GM12878 (cell line): Measurements from ENCODE around the gene DDX54. TPM values are rescaled to one million over a fixed set of nuclear protein-coding genes. Genes with fewer than 3 reads are reported as not detected.

Source experiments
- ATAC-seq: fragments of 200-7000 bp; cut with Tn5 transposase; 3 replicates; pipeline ENCODE4 v1.9.1; 2020; ENCODE audit warnings: mild to moderate bottlenecking, moderate library complexity
- BruUV-seq: library from RNA; stranded (reverse); fragments of 400-500 nt; replicated peaks from 2 replicates; lab custom pipeline; 2021; lab: Mats Ljungman, UMichigan
- CTCF ChIA-PET: fragments of 300-600 bp; sonication (Branson Sonifier 250); formaldehyde crosslinking; extraction: SDS; loops from one replicate; lab custom pipeline; 2021; ENCODE audit warnings: inconsistent platforms; lab: Yijun Ruan, JAX
- POLR2A ChIA-PET: fragments of 350-600 bp; formaldehyde crosslinking; extraction: SDS; loops from one replicate; lab custom pipeline; 2021; ENCODE audit warnings: inconsistent platforms; lab: Charles Lee
- RAD21 ChIA-PET: fragments of 300-600 bp; sonication (Branson Sonifier 250); formaldehyde crosslinking; loops from one replicate; lab custom pipeline; 2023; ENCODE audit warnings: antibody characterized with exemption; ENCODE audit not compliant: unreplicated experiment; lab: Charles Lee
- SMC1A ChIA-PET: fragments of 300-600 bp; sonication (Branson Sonifier 250); formaldehyde crosslinking; loops from one replicate; lab custom pipeline; 2023; ENCODE audit not compliant: unreplicated experiment, uncharacterized antibody; lab: Charles Lee
- DNase-seq: peaks from one replicate; pipeline ENCODE4 v3.0.0-alpha.2; 2011; ENCODE audit warnings: low read depth, low spot score
- FAIRE-seq: peaks from 3 replicates; lab custom pipeline; 2011; peaks lifted over from hg19 to GRCh38; lab: Jason Lieb, UNC
- H2AFZ ChIP-seq: 2 replicates; pipeline ENCODE4 v1.6.0; 2011; ENCODE audit warnings: low read depth, low read length, control low read depth; ENCODE audit not compliant: control insufficient read depth
- H3K27ac ChIP-seq: 2 replicates; pipeline ENCODE4 v1.5.1; 2011; ENCODE audit warnings: control low read depth; ENCODE audit not compliant: control insufficient read depth, insufficient read depth
- H3K27me3 ChIP-seq, 2 experiments: replicated peaks in 1 of 2; 2 replicates each; pipeline versions ENCODE4 v1.6.0 to v1.6.1; 2011; ENCODE audit warnings: low read length in 1 of 2; ENCODE audit not compliant: control insufficient read depth in 2 of 2, insufficient read depth in 2 of 2
- H3K36me3 ChIP-seq, 2 experiments: 2 replicates each; pipeline ENCODE4 v1.5.1; 2011; ENCODE audit warnings: low read length in 1 of 2; ENCODE audit not compliant: control insufficient read depth in 2 of 2, insufficient read depth in 2 of 2
- H3K4me1 ChIP-seq: 2 replicates; pipeline ENCODE4 v1.6.1; 2011; ENCODE audit warnings: mild to moderate bottlenecking, low read length, moderate library complexity, mixed read lengths; ENCODE audit not compliant: control insufficient read depth, insufficient read depth
- H3K4me2 ChIP-seq: 2 replicates; pipeline ENCODE4 v1.6.0; 2011; ENCODE audit warnings: control low read depth; ENCODE audit not compliant: control insufficient read depth, insufficient read depth
- H3K4me3 ChIP-seq: fragments of 200-600 bp; sonication (generic); 2 replicates; pipeline ENCODE4 v1.5.1; 2016
- H3K79me2 ChIP-seq: 2 replicates; pipeline ENCODE4 v1.6.0; 2011; ENCODE audit warnings: low read length; ENCODE audit not compliant: control insufficient read depth, insufficient read depth
- H3K9ac ChIP-seq: 2 replicates; pipeline ENCODE4 v1.8.0; 2011; ENCODE audit warnings: low read length, control low read depth, mixed read lengths; ENCODE audit not compliant: control insufficient read depth, insufficient read depth
- H3K9me3 ChIP-seq: replicated peaks from 3 replicates; pipeline ENCODE4 v1.5.1; 2011; ENCODE audit warnings: mild to moderate bottlenecking, low read length; ENCODE audit not compliant: control insufficient read depth, insufficient read depth
- H4K20me1 ChIP-seq: 2 replicates; pipeline ENCODE4 v1.6.0; 2011; ENCODE audit not compliant: control insufficient read depth, insufficient read depth
- BACH1 ChIP-seq: fragments of 450-650 bp; IDR thresholded peaks from 2 replicates; pipeline ENCODE4 v1.6.1; 2017; ENCODE audit warnings: mild to moderate bottlenecking, borderline replicate concordance
- CHD1 ChIP-seq: IDR thresholded peaks from 2 replicates; pipeline ENCODE4 v1.6.1; 2012; ENCODE audit warnings: low read depth, low read length, improper control_type of control experiment
- ETV6 ChIP-seq, 2 experiments: fragments of 450-650 bp in 1 of 2; IDR thresholded peaks in 1 of 2; conservative IDR thresholded peaks in 1 of 2; 2 replicates each; pipeline ENCODE4 v1.6.1; 2014; ENCODE audit warnings: antibody characterized with exemption in 1 of 2, borderline replicate concordance in 1 of 2, low read depth in 1 of 2, mild to moderate bottlenecking in 1 of 2, moderate library complexity in 1 of 2
- NBN ChIP-seq: fragments of 450-650 bp; IDR thresholded peaks from 2 replicates; pipeline ENCODE4 v1.6.1; 2016
- SIN3A ChIP-seq: IDR thresholded peaks from 2 replicates; pipeline ENCODE4 v1.6.1; 2012; ENCODE audit warnings: low read depth, low read length, improper control_type of control experiment
- WGBS: methylation state at CpG from one replicate; pipeline ENCODE4 v1.1.6; 2016; ENCODE audit warnings: low lambda C conversion rate; ENCODE audit not compliant: insufficient replicate concordance, insufficient coverage; ENCODE audit errors: missing lambda C conversion rate; 5-methylcytosine and 5-hydroxymethylcytosine counted together
- in situ Hi-C: fragments of 300-500 bp; cut with MboI; formaldehyde crosslinking; loops from 9 replicates; pipeline ENCODE4 v1.14.3; 2018; ENCODE audit warnings: mixed read lengths
- intact Hi-C: fragments of 100-400 bp; cut with micrococcal nuclease; formaldehyde crosslinking; loops from one replicate; pipeline ENCODE4 v1.14.2; 2022; ENCODE audit not compliant: unreplicated experiment
- polyA plus RNA-seq, 11 experiments: library from polyadenylated mRNA; depleted of rRNA in 4 of 11; unstranded in 6 of 11; stranded (reverse) in 5 of 11; fragments of >200 nt; fragmentation: Nextera tagmentation in 4 of 11; fragmentation: Illumina TruSeq in 1 of 11; extraction: Ambion mirVana in 4 of 11; extraction: Trizol in 1 of 11; gene quantifications; 1 replicate in 1 of 11; 2 replicates in 10 of 11; pipeline versions ENCODE4 v1.2.1 to v1.2.3, GENCODE V29; 2011 to 2016; ENCODE audit warnings: inconsistent platforms in 2 of 11, missing spikeins in 2 of 11, low read depth in 1 of 11
- total RNA-seq, 4 experiments: library from RNA; depleted of rRNA in 3 of 4; stranded (reverse); fragments of >200 nt in 3 of 4; fragmentation: Illumina TruSeq in 1 of 4; extraction: Trizol in 1 of 4; gene quantifications; 2 replicates each; pipeline versions ENCODE4 v1.2.1 to v1.2.3, GENCODE V29; 2013 to 2021
- TF ChIP-seq, protein P1 (sequence below): IDR thresholded peaks from 2 replicates; pipeline ENCODE4 v1.6.1; 2012; ENCODE audit warnings: mild to moderate bottlenecking, low read depth, low read length

DDX54 gene
- total and polyA plus RNA-seq, 10 of the 15 experiments (the other 5 are each of a cell fraction or from before 2014, with no cell fraction given), result 1.9 to 115 (median 56.3) TPM

GRCh38 chr12:113201187-113202177 lies 16.2 kb upstream of the DDX54 start:
- Histone ChIP-seq H3K4me2 (no peak overlapping the region), H3K9me3 (no peaks in the 10 kb centered on the region), H3K4me1 (peaks cover 14% of the 10 kb centered on the region), H3K4me3 (no peak overlapping the region), H4K20me1 (no peaks in the 10 kb centered on the region), H3K27ac (no peak overlapping the region), H3K36me3 (no peaks in the 10 kb centered on the region), H3K27me3 (no peaks in the 10 kb centered on the region), H3K9ac (no peak overlapping the region), H2AFZ (no peak overlapping the region), H3K79me2 (no peaks in the 10 kb centered on the region)
- RAD21 ChIA-PET, result no interaction called here
- in situ Hi-C loops (loop anchor here (25.0 kb wide), 1 partner anchor 1764 kb away; no protein-coding TSS in a partner anchor), intact Hi-C loops (no loop called here)
- 84% methylated on average over 14 of the region's 14 CpGs for WGBS
- SMC1A ChIA-PET, result interaction anchor here (6.1 kb wide), 1 partner anchor 21 kb away, joined by 50 read pairs; the partner anchor contains the start of gene TPCN1
- DNase-seq, result no peak
- FAIRE-seq, result no peak
- POLR2A ChIA-PET, result no interaction called here
- CTCF ChIA-PET, result interaction anchor here (3.5 kb wide), 1 partner anchor 16 kb away, joined by 15 read pairs; the partner anchor contains the start of genes DDX54 and RITA1
- ATAC-seq, result no peak
- BruUV-seq, result no TSS peak
- TF ChIP-seq BACH1 (no peak), CHD1 (no peak), NBN (no peak), SIN3A (no peak), ETV6 (conservative IDR thresholded peaks at IDR 0.05 in 1 of 2, IDR thresholded peaks at IDR 0.05 in 1 of 2; ENCODE audit: borderline replicate concordance in 1 of 2, low read depth in 1 of 2) (no peak)
- TF ChIP-seq, protein P1, sequence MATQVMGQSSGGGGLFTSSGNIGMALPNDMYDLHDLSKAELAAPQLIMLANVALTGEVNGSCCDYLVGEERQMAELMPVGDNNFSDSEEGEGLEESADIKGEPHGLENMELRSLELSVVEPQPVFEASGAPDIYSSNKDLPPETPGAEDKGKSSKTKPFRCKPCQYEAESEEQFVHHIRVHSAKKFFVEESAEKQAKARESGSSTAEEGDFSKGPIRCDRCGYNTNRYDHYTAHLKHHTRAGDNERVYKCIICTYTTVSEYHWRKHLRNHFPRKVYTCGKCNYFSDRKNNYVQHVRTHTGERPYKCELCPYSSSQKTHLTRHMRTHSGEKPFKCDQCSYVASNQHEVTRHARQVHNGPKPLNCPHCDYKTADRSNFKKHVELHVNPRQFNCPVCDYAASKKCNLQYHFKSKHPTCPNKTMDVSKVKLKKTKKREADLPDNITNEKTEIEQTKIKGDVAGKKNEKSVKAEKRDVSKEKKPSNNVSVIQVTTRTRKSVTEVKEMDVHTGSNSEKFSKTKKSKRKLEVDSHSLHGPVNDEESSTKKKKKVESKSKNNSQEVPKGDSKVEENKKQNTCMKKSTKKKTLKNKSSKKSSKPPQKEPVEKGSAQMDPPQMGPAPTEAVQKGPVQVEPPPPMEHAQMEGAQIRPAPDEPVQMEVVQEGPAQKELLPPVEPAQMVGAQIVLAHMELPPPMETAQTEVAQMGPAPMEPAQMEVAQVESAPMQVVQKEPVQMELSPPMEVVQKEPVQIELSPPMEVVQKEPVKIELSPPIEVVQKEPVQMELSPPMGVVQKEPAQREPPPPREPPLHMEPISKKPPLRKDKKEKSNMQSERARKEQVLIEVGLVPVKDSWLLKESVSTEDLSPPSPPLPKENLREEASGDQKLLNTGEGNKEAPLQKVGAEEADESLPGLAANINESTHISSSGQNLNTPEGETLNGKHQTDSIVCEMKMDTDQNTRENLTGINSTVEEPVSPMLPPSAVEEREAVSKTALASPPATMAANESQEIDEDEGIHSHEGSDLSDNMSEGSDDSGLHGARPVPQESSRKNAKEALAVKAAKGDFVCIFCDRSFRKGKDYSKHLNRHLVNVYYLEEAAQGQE, result no peak
